Neural cell (in vitro differentiated cells): Measurements from ENCODE around the gene SCYGR6.

Source experiments
- CTCF ChIP-seq: fragments of 450-650 bp; IDR thresholded peaks from 2 replicates; pipeline ENCODE4 v1.5.1; 2014; ENCODE audit warnings: antibody characterized with exemption, mild to moderate bottlenecking, moderate library complexity; ENCODE audit not compliant: poor library complexity, severe bottlenecking
- EP300 ChIP-seq: fragments of 450-650 bp; conservative IDR thresholded peaks from 2 replicates; pipeline ENCODE4 v1.6.1; 2014; ENCODE audit warnings: antibody characterized with exemption, mild to moderate bottlenecking, moderate library complexity; ENCODE audit not compliant: poor library complexity, severe bottlenecking
- EZH2 ChIP-seq: fragments of 200-600, 300-800 bp; shearing (Covaris generic), sonication (generic); IDR thresholded peaks from 2 replicates; pipeline ENCODE4 v1.6.1; 2014; ENCODE audit warnings: antibody characterized with exemption, low read length, borderline replicate concordance, mild to moderate bottlenecking; ENCODE audit not compliant: insufficient read depth, poor library complexity, severe bottlenecking
- MXI1 ChIP-seq: fragments of 450-650 bp; conservative IDR thresholded peaks from 2 replicates; pipeline ENCODE4 v1.6.1; 2014; ENCODE audit warnings: antibody characterized with exemption, mild to moderate bottlenecking; ENCODE audit not compliant: poor library complexity, severe bottlenecking
- POLR2AphosphoS5 ChIP-seq: IDR thresholded peaks from 2 replicates; pipeline ENCODE4 v1.6.1; 2012
- RAD21 ChIP-seq: fragments of 450-650 bp; conservative IDR thresholded peaks from 2 replicates; pipeline ENCODE4 v1.6.1; 2014; ENCODE audit warnings: antibody characterized with exemption, mild to moderate bottlenecking, moderate library complexity
- REST ChIP-seq: IDR thresholded peaks from 2 replicates; pipeline ENCODE4 v1.6.1; 2012; ENCODE audit warnings: borderline replicate concordance
- SMC3 ChIP-seq: fragments of 450-650 bp; conservative IDR thresholded peaks from 2 replicates; pipeline ENCODE4 v1.6.1; 2014; ENCODE audit warnings: antibody characterized with exemption, mild to moderate bottlenecking, moderate library complexity; ENCODE audit not compliant: poor library complexity
- TAF1 ChIP-seq: IDR thresholded peaks from 2 replicates; pipeline ENCODE4 v1.6.1; 2012; ENCODE audit warnings: low read depth

- no peak for TF ChIP-seq POLR2AphosphoS5
- no peak for TF ChIP-seq CTCF
- no peak for TF ChIP-seq EZH2
- no peak for TF ChIP-seq EP300
- no peak for TF ChIP-seq RAD21
- no peak for TF ChIP-seq MXI1
- no peak for TF ChIP-seq TAF1
- TF ChIP-seq REST, result no peak
- no peak for TF ChIP-seq SMC3
Measured at GRCh38 chr2:227710986-227711385, 13.6 kb downstream of the SCYGR6 start.
